WTC11 (cell line): Measurements from ENCODE around the gene NAPB. TPM values are rescaled to one million over a fixed set of nuclear protein-coding genes. Genes with fewer than 3 reads are reported as not detected.

ENCODE experiments used
- ATAC-seq: fragments of 200-7000 bp; cut with Tn5 transposase; 2 replicates; pipeline ENCODE4 v1.10.0; 2021; ENCODE audit warnings: mild to moderate bottlenecking, moderate library complexity
- CTCF ChIA-PET: fragments of 300-600 bp; sonication (Branson Sonifier 250); formaldehyde crosslinking; loops from one replicate; lab custom pipeline; 2021; ENCODE audit warnings: antibody characterized with exemption; lab: Charles Lee
- POLR2A ChIA-PET: fragments of 350-600 bp; sonication (Branson Sonifier 250); formaldehyde crosslinking; loops from one replicate; lab custom pipeline; 2021; ENCODE audit warnings: antibody characterized with exemption; lab: Charles Lee
- DNase-seq: peaks from one replicate; pipeline ENCODE4 v3.0.0; 2021; ENCODE audit warnings: low spot score
- H3K27ac Mint-ChIP-seq: 2 replicates; pipeline ENCODE4 v1.8.0; 2021; ENCODE audit warnings: mixed read lengths
- H3K27me3 Mint-ChIP-seq: 2 replicates; pipeline ENCODE4 v1.8.0; 2021; ENCODE audit warnings: low read depth, mild to moderate bottlenecking, moderate library complexity, mixed read lengths
- H3K36me3 Mint-ChIP-seq: 2 replicates; pipeline ENCODE4 v1.8.0; 2021; ENCODE audit warnings: mixed read lengths
- H3K4me1 Mint-ChIP-seq: 2 replicates; pipeline ENCODE4 v1.8.0; 2022; ENCODE audit warnings: mixed read lengths
- H3K4me3 Mint-ChIP-seq: 2 replicates; pipeline ENCODE4 v1.8.0; 2021; ENCODE audit warnings: mild to moderate bottlenecking, moderate library complexity, mixed read lengths
- H3K9me3 Mint-ChIP-seq: 2 replicates; pipeline ENCODE4 v1.8.0; 2021; ENCODE audit warnings: mixed read lengths
- ARID4B ChIP-seq: sonication (generic); formaldehyde crosslinking; IDR thresholded peaks from 2 replicates; pipeline ENCODE4 v1.8.0; 2023; ENCODE audit warnings: missing genetic modification reagents, mild to moderate bottlenecking, borderline replicate concordance
- ATF2 ChIP-seq: sonication (generic); formaldehyde crosslinking; IDR thresholded peaks from 2 replicates; pipeline ENCODE4 v1.8.1; 2022; ENCODE audit warnings: low read depth, missing genetic modification reagents, borderline replicate concordance
- CTCF ChIP-seq: fragments of 200-600 bp; IDR thresholded peaks from 2 replicates; pipeline ENCODE4 v1.8.0; 2022; ENCODE audit warnings: antibody characterized with exemption
- FOXP1 ChIP-seq: sonication (generic); formaldehyde crosslinking; IDR thresholded peaks from 2 replicates; pipeline ENCODE4 v1.8.0; 2022; ENCODE audit warnings: missing genetic modification reagents, mild to moderate bottlenecking, moderate library complexity, borderline replicate concordance
- HMGA2 ChIP-seq: fragments of 250-450 bp; sonication (Bioruptor Pico); IDR thresholded peaks from 2 replicates; pipeline ENCODE4 v1.4.0; 2021; ENCODE audit warnings: mild to moderate bottlenecking, moderate library complexity
- KAT7 ChIP-seq: sonication (generic); formaldehyde crosslinking; IDR thresholded peaks from 2 replicates; pipeline ENCODE4 v1.8.1; 2023; ENCODE audit warnings: missing genetic modification reagents, mild to moderate bottlenecking, borderline replicate concordance
- NFYB ChIP-seq: sonication (generic); formaldehyde crosslinking; conservative IDR thresholded peaks from 2 replicates; pipeline ENCODE4 v1.8.0; 2022; ENCODE audit warnings: low read depth, missing genetic modification reagents
- NR2C2 ChIP-seq: sonication (generic); formaldehyde crosslinking; IDR thresholded peaks from 2 replicates; pipeline ENCODE4 v1.8.0; 2022; ENCODE audit warnings: mild to moderate bottlenecking, missing genetic modification reagents
- RELA ChIP-seq: sonication (generic); formaldehyde crosslinking; IDR thresholded peaks from 2 replicates; pipeline ENCODE4 v1.8.1; 2022; ENCODE audit warnings: missing genetic modification reagents, mild to moderate bottlenecking, borderline replicate concordance
- ZNF138 ChIP-seq: sonication (generic); formaldehyde crosslinking; conservative IDR thresholded peaks from 2 replicates; pipeline ENCODE4 v1.8.1; 2022; ENCODE audit warnings: mild to moderate bottlenecking, moderate library complexity, missing genetic modification reagents
- ZNF232 ChIP-seq: sonication (generic); formaldehyde crosslinking; IDR thresholded peaks from 2 replicates; pipeline ENCODE4 v1.8.0; 2022; ENCODE audit warnings: mild to moderate bottlenecking, missing genetic modification reagents
- ZNF671 ChIP-seq: fragments of 250-450 bp; sonication (Bioruptor Pico); IDR thresholded peaks from 2 replicates; pipeline ENCODE4 v1.8.0; 2021; ENCODE audit warnings: mild to moderate bottlenecking
- ZSCAN18 ChIP-seq: fragments of 250-450 bp; sonication (Bioruptor Pico); IDR thresholded peaks from 2 replicates; pipeline ENCODE4 v2.1.2; 2022; ENCODE audit warnings: mild to moderate bottlenecking, moderate library complexity
- total RNA-seq: library from RNA; stranded (reverse); gene quantifications from 3 replicates; pipeline ENCODE4 v1.2.3, GENCODE V29; 2021
- TF ChIP-seq, protein P1 (sequence below): sonication (generic); formaldehyde crosslinking; IDR thresholded peaks from 2 replicates; pipeline ENCODE4 v1.8.1; 2022; ENCODE audit warnings: mild to moderate bottlenecking, moderate library complexity, missing genetic modification reagents
- TF ChIP-seq, protein P2 (sequence below): fragments of 250-450 bp; sonication (Bioruptor Pico); conservative IDR thresholded peaks from 2 replicates; pipeline ENCODE4 v1.9.0; 2021; ENCODE audit warnings: mild to moderate bottlenecking
- TF ChIP-seq, protein P3 (sequence below): sonication (generic); formaldehyde crosslinking; IDR thresholded peaks from 2 replicates; pipeline ENCODE4 v1.8.0; 2022; ENCODE audit warnings: mild to moderate bottlenecking, missing genetic modification reagents
- TF ChIP-seq, protein P4 (sequence below): sonication (generic); formaldehyde crosslinking; IDR thresholded peaks from 2 replicates; pipeline ENCODE4 v1.8.1; 2023; ENCODE audit warnings: mild to moderate bottlenecking, missing genetic modification reagents, moderate library complexity

The NAPB gene
- total RNA-seq, 1 experiment from 2014 or later, result 12.9 TPM

DNA sequence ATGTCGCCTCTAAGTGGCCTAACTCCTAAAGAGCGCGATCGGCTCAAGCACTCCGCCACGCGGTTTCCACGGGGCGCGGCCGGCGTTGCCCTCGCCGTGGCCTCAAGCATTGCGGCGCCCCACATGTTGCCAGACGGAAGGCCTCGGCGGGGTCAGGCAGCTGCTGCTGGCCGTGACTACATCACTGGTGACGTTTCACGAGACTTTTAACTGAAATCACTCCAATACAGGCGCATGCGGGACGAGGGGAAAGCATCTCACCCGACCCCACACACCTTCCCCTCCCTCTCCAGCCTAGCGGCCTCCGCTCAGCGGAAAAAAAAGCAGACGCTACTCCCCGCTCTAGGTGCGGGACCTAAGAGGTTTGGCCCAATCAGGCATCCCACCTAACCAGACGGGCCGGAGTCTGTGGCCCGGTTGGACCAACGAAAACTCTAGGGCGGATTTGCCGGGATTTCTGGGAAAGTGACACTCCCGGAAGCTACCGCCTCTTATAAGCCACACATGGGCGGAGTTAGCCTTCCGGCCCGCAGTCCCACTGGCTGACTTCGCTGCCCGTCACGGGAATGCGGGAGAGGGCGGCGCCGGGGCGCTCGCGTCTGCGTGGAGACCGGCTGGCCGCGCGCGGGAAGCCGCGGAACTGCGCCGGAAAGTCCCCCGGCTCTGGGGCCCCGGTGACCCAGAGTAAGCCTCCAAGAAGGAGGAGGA lies 70.9 kb downstream of the NAPB start, which contains the start of gene NXT1 (continued):
- TF ChIP-seq, protein P1, sequence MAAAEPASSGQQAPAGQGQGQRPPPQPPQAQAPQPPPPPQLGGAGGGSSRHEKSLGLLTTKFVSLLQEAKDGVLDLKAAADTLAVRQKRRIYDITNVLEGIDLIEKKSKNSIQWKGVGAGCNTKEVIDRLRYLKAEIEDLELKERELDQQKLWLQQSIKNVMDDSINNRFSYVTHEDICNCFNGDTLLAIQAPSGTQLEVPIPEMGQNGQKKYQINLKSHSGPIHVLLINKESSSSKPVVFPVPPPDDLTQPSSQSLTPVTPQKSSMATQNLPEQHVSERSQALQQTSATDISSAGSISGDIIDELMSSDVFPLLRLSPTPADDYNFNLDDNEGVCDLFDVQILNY (CRISPR knock-in tag), result 0 out of 2 replicates have a peak, but pooled peaks have one; percentile 1
- TF ChIP-seq ARID4B (CRISPR knock-in tag), result 0 out of 2 replicates have a peak, but pooled peaks have one; percentile 52
- TF ChIP-seq NFYB, result peak; percentile 90
- no peak for TF ChIP-seq CTCF

GRCh38 chr20:23349338-23350195 lies 71.7 kb downstream of the NAPB start:
- ATAC-seq (peak; percentile 24), DNase-seq (peak; percentile 25)
- peaks cover 7% of the 10 kb centered on the region for H3K36me3 Mint-ChIP-seq
- CTCF ChIA-PET, result interaction anchor here (0.6 to 2.5 kb wide), 21 partner anchors 9 to 1588 kb away, joined by 3 to 27 read pairs (median 5); partner anchors contain the start of genes NAPB and THBD
- H3K9me3 Mint-ChIP-seq, result no peaks in the 10 kb centered on the region
- no peaks in the 10 kb centered on the region; the same call in none of the 2 replicates for H3K27me3 Mint-ChIP-seq
- H3K4me3 Mint-ChIP-seq, result peak overlapping the region; percentile 97
- H3K4me1 Mint-ChIP-seq, result peaks cover 34% of the 10 kb centered on the region
- POLR2A ChIA-PET, result interaction anchor here (0.7 to 1.2 kb wide), 5 partner anchors 8 to 72 kb away, joined by 3 to 4 read pairs (median 4); partner anchors contain the start of genes GZF1 and NAPB
- H3K27ac Mint-ChIP-seq, result peak overlapping the region; percentile 100
- TF ChIP-seq ZNF671 (CRISPR knock-in tag) (no peak), FOXP1 (CRISPR knock-in tag) (no peak), ZNF138 (no peak), ZSCAN18 (CRISPR knock-in tag) (no peak), ATF2 (no peak), ZNF232 (no peak), KAT7 (no peak), NR2C2 (CRISPR knock-in tag) (no peak), HMGA2 (CRISPR knock-in tag) (no peak), RELA (CRISPR knock-in tag) (no peak)
- TF ChIP-seq, protein P2, sequence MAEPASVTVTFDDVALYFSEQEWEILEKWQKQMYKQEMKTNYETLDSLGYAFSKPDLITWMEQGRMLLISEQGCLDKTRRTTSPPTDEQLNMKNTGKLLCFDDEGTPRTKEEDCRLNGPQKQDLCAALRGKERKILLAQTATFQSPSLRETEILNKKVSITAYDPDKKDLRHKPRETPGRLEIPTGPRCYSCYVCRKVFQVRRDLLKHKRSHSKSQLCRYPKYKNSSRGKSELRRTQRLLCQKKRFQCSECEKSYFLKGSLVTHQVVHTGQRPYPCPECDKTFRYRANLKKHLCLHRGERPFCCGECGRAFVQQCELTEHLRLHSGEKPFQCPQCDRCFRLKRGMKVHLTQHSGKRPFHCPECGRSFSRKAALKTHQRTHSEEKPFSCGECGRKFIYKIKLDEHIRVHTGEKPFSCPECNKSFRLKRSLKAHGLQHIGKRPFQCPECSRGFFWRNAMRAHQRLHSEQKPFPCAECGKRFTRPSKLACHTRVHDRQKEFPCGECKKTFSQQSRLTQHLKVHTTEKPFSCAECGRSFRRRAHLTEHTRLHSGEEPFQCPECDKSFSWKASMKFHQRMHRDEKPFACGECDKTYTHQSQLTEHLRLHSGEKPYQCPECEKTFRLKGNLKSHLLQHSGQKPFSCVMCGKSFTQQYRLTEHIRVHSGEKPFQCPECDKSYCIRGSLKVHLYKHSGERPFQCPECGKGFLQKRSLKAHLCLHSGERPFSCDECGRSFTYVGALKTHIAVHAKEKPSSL (CRISPR knock-in tag), result no peak
- TF ChIP-seq, protein P3, sequence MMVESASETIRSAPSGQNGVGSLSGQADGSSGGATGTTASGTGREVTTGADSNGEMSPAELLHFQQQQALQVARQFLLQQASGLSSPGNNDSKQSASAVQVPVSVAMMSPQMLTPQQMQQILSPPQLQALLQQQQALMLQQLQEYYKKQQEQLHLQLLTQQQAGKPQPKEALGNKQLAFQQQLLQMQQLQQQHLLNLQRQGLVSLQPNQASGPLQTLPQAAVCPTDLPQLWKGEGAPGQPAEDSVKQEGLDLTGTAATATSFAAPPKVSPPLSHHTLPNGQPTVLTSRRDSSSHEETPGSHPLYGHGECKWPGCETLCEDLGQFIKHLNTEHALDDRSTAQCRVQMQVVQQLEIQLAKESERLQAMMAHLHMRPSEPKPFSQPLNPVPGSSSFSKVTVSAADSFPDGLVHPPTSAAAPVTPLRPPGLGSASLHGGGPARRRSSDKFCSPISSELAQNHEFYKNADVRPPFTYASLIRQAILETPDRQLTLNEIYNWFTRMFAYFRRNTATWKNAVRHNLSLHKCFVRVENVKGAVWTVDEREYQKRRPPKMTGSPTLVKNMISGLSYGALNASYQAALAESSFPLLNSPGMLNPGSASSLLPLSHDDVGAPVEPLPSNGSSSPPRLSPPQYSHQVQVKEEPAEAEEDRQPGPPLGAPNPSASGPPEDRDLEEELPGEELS (CRISPR knock-in tag), result no peak
- TF ChIP-seq, protein P4, sequence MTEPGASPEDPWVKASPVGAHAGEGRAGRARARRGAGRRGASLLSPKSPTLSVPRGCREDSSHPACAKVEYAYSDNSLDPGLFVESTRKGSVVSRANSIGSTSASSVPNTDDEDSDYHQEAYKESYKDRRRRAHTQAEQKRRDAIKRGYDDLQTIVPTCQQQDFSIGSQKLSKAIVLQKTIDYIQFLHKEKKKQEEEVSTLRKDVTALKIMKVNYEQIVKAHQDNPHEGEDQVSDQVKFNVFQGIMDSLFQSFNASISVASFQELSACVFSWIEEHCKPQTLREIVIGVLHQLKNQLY, result no peak
